Superior temporal gyrus (tissue), 1 donor: Measurements from ENCODE around the gene ERVH48-1.
"Not testable (repeated sequence)": the region's sequence is repeated elsewhere in the genome, so short reads cannot be mapped to it uniquely, and the experiment has no call there.

ENCODE experiments used
- DNase-seq: peaks from one replicate; pipeline ENCODE4 v3.0.0-alpha.2; 2016; ENCODE audit errors: extremely low spot score

The ERVH48-1 gene

DNA sequence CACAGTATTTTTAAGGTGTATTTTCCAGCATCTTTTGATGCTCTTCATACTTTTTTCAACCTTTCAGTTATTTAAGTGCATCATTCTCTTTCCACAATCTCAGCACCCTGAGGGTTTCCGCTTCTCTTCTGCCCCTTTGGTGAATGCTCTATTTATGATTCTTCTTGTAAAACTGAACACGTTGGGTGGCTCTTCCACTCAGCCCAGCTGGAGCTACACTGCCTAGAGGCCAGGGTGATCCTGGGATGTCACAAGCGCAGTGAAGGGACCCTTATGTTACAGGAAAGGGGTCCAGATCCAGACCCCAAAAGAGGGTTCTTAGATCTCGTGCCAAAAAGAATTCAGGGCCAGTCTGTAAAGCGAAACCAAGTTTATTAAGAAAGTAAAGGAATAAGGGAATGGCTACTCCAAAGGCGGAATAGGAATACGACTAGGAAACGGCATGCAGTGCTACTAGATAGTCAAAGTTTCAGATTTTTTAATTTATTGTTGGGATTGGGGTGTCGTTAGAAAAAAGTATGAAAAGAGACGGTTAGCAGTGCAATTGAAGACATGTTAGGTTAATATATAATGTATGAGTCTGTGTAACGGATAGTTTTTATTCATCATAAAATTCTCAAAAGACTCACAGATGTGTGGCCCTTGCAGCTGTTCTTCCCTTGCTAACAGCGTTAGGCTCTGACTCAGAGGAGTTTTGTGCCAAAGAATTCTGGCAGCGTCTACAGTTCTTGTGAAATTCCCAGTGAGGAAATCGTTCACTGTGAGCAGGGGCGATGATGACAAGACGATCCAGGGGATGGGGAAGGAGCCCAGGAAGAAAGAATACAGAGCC lies 14.4 kb upstream of the ERVH48-1 start:
- DNase-seq = peak; percentile 95

DNA sequence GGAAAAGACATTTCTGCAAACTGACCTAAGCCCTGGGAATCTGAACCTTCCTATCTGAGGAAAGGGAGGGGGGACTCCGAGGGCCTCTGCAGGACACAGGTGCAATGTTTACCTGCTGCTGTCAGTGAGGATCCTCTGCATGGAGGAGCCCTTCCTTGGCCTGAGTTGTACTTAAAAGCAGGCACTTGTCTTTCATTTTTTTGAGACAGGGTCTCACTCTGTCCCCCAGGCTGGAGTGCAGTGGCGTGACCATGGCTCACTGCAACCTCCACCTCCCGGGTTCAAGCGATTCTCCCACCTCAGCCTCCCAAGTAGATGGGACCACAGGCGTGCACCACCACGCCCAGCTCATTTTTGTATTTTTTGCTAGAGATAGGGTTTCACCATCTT lies 13.2 kb upstream of the ERVH48-1 start:
- DNase-seq = not testable (repeated sequence)

DNA sequence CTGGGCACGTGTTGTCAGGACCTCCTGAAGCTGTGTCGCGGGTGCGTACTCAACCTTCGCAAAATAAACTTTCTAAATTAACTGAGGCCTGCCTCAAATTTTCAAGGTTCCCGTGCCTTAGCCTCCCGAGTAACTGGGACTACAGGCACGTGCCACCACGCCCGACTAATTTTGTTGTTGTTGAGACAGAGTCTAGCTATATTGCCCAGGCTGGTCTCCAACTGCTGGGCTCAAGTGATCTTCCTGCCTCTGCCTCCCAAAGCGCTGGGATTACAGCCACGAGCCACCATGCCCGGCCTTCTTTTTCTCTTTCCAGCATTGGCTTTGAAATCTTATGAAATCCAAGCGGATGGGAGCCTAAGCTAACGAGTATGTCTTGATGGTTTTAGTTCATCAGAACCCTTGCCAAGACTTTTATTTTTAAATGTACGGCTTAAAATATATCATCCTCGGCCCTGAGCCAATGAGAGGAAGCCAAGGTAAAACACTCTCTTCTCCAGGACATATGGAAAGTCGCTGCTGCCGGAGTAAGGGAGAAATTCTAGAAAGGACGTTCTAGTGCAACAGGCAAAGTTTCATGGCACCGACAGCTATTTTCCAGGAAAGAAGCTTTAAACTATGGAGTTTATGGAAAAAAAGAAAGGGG lies 12.7 kb upstream of the ERVH48-1 start:
- peak; percentile 60 for DNase-seq

DNA sequence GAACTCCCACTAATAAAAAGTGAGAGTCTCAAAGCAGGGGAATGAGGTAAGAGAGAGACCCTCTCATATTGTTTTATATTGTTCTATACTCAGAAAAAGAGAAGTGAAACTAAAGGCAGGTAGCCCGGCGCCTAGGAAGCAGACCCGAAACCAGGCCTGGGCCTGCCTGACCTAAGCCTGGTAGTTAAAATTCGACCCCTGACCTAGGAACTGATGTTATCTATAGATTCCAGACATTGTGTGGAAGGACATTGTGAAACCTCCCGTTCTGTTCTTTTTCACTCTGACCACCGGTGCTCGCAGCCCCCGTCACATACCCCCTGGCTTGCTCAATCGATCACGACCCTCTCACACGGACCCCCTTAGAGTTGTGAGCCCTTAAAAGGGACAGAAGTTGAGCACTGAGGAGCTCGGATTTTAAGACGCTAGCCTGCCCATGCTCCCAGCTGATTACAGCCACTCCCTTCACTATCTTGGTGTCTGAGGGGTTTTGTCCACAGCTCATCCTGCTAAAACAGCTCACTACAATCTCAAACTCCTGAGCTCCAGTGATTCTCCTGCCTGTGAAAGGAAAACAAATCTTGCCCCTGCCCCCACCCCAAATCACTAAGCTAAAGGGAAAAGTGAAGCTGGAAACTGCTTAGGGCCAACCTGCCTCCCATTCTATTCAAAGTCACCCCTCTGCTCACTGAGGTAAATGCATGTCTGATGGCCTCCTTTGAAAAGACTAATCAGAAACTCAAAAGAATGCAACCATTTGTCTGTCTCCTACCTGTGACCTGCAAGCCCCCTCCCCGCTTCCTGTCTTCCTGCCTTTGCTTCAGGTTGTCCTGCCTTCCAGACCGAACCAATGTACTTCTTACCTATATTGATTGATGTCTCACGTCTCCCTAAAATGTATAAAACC lies 11.9 kb upstream of the ERVH48-1 start:
- DNase-seq = not testable (repeated sequence)

DNA sequence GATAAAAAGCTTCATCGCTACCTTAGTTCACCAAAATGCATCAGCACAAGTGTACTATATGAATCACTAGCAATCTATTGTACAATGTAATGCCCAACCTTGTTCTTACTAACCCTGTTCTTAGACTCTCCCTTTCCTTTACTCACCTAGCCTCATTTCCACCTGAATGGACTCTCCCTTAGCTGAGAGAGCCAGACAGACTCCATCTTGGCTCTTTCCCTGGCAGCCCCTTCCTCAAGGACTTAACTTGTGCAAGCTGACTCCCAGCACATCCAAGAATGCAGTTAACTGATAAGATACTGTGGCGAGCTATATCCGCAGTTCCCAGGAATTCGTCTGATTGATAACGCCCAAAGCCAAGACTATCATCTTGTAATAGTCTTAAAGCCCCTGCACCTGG lies 10.9 kb upstream of the ERVH48-1 start:
- not testable (repeated sequence) for DNase-seq

DNA sequence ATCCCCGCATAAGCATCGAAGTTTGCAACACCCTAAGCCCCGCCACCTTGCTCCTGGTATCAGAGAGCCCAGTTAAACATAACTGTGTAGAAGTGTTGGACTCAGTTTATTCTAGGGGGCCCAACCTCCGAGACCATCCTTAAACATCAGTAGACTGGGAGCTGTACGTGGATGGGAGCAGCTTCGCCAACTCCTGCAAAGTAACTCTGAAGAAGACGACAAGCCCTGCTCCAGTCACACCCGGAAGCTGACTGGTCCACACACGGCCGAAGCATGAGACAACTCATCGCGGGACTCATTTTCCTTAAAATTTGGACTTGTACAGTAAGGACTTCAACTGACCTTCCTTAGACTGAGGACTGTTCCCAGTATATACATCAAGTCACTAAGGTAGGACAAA lies 8.5 kb upstream of the ERVH48-1 start:
- DNase-seq = not testable (repeated sequence)

DNA sequence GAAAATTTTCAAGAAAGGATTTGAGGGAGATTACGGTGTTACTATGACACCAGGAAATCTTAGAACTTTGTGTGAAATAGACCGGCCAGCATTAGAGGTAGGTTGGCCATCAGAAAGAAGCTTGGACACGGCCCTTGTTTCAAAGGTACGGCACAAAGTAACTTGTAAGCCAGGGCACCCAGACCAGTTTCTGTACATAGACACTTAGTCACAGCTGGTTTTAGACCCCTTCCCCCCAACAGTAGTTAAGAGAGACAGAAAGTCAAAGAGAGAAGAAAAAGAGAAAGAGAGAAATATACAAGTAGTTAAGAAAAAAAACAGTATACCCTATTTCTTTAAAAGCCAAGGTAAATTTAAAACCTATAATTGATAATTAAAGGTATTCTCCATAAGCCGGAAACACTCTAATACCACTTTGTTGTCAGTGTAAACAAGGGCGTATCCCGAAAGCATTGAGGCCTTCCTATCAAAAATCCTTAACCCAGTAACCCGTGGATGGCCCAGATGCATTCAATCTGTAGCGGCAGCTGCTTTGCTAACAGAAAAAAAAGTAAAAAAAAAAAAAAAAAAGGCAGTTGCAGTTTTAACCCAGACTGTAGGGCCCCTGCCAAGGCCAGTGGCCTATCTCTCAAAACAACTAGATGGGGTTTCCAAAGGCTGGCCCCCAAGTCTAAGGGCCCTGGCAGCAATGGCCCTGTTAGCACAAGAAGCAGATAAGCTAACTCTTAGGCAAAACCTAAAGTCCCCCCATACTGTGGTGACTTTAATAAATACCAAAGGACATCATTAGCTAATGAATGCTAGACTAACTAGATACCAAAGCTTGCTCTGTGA lies 7.9 kb upstream of the ERVH48-1 start:
- not testable (repeated sequence) for DNase-seq

DNA sequence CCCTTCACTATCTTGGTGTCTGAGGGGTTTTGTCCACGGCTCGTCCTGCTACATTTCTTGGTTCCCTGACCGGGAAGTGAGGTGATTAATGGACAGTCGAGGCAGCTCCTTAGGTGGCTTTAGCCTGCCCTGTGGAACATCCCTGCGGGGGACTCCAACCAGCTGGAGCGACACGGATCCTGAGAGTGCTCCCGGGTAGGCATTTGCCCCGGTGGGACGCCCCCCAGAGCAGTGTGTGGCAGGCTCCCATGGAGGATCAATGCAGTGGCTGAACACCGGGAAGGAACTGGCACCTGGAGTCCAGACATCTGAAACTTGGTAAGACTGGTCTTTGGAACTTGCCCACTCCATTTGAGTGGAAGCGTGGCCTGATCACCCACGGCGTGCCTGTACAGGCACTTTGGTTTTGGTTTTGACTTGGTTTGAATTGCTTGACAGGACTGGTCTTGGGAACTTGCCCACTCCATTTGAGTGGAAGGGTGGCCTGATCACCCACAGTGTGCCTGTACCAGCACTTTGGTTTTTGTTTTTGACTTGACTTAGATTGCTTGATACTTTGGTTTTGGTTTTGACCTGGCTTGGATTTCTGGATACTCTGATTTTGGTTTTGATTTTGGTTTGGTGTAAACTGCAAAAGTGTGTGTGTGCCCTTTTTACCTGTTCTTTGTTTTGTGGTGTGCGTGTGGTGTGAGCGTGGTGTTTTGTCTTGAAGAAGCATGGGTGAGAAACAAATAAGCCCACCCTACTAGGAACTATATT lies 7.1 kb upstream of the ERVH48-1 start:
- DNase-seq = not testable (repeated sequence)

DNA sequence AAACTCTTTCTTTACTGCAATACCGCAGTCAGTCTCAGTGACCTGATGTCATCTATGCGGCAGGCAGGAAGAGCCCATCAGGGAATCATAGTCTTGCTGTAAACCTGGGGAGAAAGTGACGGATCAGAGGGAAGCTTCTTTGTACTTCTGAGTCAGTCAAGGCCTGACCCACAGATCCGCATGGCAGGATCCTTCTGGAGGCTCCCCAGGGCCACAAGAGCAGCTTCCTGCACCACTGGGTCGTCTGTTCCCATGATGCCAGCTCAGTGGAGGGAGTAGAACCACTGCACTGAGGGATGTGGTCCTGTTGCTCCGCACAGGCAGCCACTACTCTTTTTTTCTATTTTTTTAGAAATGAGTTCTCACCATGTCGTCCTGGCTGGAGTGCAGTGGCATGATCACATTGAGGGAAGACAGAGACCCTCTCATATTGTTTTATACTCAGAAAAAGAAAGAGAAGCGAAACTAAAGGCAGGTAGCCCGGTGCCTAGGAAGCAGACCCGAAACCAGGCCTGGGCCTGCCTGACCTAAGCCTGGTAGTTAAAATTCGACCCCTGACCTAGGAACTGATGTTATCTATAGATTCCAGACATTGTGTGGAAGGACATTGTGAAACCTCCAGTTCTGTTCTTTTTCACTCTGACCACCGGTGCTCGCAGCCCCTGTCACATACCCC lies 6.3 kb upstream of the ERVH48-1 start:
- no peak for DNase-seq

DNA sequence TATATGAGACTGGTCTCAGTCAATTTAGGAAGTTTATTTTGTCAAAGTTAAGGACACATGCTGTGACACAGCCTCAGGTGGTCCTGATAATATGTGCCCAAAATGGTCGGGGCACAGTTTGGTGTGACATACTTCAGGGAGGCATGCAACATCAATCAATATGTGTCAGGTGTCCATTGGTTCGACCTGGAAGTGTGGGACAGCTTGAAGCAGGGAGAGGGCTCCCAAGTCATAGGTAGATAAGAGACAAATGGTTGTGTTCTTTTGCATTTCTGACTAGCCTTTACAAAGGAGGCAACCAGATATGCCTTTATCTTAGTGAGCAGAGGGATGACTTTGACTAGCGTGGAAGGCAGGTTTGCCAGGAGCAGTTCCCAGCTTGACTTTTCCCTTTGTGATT lies 4.5 kb upstream of the ERVH48-1 start:
- DNase-seq = no peak

DNA sequence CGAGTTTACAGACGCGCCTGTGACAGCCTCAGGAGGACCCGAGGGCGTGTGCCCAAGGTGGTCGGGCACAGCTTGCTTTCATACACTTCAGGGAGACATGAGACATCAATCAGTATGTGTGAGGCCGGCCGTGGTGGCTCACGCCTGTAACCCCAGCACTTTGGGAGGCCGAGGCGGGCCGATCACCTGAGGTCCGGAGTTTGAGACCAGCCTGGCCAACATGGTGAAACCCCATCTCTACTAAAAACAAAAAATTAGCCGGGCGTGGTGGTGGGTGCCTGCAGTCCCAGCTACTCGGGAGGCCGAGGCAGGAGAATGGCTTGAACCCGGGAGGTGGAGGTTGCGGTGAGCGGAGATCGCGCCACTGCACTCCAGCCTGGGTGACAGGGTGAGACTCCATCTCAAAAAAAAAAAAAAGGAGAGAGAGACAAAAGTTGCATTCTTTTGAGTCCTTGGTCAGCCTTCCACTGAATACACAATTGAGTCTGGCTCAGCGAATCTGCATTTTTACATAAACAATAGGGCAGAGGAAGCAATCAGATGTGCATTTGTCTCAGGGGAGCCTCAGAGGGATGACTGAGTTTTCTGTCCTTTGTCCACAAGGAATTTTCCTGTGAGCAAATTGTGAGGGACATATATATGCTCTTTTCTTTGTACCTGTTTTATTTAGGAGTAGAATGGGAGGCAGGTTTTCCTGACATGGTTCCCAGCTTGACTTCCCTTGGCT lies 2.2 kb upstream of the ERVH48-1 start:
- DNase-seq = peak; percentile 73

DNA sequence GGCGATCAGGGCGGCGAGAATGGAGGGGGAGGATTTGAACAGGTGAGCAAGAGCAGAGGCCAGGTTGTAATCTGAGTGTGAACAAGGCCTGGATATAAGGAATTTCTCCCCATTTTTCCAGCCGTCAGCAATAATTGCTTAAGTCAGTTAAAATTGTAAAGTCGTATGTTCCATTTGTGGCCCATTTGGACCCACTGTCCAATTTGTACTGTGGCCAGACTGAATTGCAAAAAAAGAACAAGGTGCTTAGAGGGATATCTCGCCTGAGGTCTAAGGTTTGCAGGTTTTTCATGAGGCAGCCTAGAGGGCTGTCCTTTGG lies 1.0 kb downstream of the ERVH48-1 start:
- no peak for DNase-seq

DNA sequence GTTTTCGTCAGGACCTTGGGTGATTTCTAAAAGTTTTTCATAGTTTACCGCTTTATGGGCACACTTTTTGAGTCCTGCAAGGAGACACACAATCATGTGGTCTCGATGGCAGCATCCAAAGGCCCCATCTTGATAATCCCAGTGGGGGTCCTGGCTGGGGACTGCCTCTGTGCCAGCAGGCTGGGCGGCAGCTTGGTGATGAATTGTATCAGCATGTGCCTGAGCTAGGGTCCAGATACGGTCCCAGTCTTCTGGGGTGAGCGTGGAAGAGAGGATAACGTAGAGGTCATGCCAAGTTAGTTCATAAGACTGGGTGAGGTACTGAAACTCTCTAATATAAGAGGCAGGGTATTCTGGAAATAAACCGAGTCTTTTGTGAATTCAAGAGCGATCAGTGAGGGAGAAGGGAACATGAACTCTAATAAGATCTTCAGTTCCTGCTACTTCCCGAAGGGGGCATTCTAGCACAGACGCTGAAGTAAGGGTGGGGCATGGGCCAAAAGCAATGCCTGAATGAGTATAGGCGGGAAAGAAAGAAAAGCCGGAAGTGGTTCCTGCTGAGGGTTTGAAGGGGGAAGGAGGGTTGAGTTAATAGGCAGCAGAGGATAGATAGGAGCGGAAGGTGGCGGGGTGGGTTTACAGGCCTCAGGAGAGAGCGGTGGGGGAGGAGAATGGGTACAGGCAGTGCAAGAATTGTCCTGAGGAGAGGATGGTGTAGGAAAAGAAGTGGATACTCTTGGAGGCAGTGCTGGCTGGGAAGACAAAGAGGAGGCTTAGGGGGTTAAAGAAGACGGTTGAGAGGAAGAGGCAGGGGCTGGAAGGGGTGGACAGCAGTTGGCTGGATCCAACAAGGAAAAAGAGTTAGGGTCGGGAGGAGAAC lies 1.6 kb downstream of the ERVH48-1 start:
- DNase-seq = peak; percentile 92

DNA sequence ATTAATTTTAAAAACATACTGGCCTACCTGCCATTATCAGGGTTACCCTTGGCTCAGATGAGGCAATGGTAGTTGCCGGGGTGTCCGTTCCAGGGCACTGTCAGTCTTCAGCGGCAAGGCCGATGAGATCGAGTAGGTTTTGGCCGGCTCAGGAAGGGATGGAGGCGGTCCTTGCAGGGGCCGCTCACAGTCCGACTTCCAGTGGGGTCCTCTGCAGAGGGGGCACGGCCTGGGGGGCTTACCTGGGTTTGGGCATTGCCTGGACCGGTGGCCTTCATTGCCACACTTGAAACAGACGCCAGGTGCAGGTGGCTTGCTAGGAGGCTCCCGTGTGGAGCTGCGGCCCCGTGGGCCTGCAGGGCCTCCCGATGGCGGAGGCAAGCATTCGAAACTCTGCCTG lies 2.5 kb downstream of the ERVH48-1 start:
- no peak for DNase-seq

DNA sequence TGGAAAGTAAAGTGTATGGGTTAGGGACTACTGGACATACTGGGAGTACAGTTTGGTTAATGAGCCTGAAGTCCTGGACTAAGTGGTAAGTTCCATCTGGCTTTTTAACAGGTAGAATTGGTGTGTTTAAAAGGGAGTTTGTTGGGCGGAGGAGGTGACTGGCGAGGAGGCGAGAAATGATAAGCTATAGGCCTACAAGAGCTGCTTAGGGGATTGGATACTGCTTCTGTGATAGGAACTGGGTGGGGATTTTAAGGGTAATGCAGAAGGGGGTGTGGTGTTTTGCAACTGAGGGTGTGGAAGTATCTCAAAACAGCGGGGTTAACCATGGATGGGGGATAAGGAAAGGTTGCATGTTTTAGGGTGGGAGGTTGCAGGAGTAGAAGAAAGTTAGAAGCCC lies 3.5 kb downstream of the ERVH48-1 start:
- no peak for DNase-seq

DNA sequence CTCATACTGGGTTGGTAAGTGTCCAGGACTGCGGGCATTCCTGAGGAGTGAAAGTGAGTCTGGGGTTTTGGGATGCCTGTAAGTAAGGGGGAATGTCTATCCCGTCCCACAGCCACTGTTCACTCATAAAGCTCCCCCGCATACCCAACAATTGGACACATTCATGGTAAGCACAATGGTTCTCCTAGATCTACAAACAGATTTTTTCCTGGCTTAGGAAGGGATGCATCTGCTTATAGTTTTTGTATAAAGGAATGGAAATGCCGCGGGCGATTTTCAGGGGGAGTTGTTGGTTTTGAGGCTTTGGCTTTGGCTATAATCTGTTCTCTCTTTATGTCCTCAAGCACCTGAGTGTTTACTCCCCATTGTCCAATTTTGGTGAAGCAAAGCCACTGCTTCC lies 7.1 kb downstream of the ERVH48-1 start:
- no peak for DNase-seq

DNA sequence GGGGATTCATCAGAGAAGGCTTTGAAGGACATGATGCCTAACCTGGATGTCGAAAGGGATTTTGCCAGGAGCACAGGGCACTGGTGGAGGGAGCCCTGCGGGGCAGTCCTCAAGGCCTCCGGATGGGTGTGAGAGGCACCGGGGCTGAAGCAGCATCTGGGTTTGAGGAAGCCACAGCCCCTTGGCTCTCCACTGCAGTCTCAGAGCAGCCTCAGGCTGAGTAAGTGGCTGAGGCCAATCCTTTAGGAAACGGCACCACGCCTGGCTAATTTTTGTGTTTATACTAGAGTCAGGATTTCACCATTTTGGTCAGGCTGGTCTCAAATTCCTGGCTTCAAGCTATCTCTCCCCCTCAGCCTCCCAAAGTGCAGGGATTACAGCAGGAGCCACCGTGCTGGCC lies 12.0 kb downstream of the ERVH48-1 start:
- no peak for DNase-seq

DNA sequence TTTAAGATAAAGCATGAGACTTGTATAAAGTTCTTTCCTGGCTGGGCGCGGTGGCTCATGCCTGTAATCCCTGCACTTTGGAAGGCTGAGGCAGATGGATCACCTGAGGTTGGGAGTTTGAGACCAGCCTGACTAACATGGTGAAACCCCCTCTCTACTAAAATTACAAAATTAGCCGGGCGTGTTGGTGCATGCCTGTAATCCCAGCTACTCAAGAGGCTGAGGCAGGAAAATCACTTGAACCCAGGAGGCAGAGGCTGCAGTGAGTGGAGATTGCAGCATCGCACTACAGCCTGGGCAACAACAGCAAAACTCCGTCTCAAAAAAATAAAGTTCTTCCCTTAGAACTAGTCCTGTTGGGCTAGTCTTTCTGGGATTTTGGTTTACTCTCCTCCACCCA lies 13.5 kb downstream of the ERVH48-1 start:
- not testable (repeated sequence) for DNase-seq

DNA sequence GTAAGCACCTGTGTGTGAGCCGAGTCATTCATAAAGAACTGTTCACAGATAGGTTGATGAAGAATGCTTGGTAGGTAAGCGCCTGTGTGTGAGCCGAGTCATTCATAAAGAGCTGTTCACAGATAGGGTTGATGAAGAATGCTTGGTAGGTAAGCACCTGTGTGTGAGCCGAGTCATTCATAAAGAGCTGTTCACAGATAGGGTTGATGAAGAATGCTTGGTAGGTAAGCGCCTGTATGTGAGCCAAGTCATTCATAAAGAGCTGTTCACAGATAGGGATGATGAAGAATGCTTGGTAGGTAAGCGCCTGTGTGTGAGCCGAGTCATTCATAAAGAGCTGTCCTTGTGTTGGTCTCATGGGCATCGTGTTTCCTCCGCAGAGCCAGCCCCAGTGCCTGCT lies 16.9 kb downstream of the ERVH48-1 start:
- not testable (repeated sequence) for DNase-seq
